GM12892 (cell line): ENCODE measurements around the gene TSHZ1.

Experiments
- DNase-seq: peaks from one replicate; pipeline ENCODE4 v3.0.0; 2011; ENCODE audit not compliant: insufficient read length
- FAIRE-seq: peaks from 2 replicates; lab custom pipeline; 2011; peaks lifted over from hg19 to GRCh38; lab: Jason Lieb, UNC
- POLR2A ChIP-seq: IDR thresholded peaks from 2 replicates; pipeline ENCODE4 v1.6.1; 2011; ENCODE audit warnings: low read depth, low read length, control low read depth
- POLR2AphosphoS5 ChIP-seq: IDR thresholded peaks from 2 replicates; pipeline ENCODE4 v1.6.1; 2011; ENCODE audit warnings: low read depth, low read length, control low read depth
- TAF1 ChIP-seq: IDR thresholded peaks from 2 replicates; pipeline ENCODE4 v1.6.1; 2011; ENCODE audit warnings: low read depth, mild to moderate bottlenecking, control low read depth, low read length, borderline replicate concordance

Gene TSHZ1

GRCh38 chr18:75291460-75291859 lies 80.9 kb downstream of the TSHZ1 start:
- no peak for FAIRE-seq
- TF ChIP-seq POLR2AphosphoS5 (no peak), TAF1 (no peak)
- DNase-seq = no peak

GRCh38 chr18:75293591-75293990 lies 83.0 kb downstream of the TSHZ1 start:
- no peak for DNase-seq
- FAIRE-seq = no peak
- TF ChIP-seq POLR2AphosphoS5 (no peak), TAF1 (no peak), POLR2A (no peak)

- no peak for DNase-seq
- TF ChIP-seq POLR2AphosphoS5 (no peak), TAF1 (no peak), POLR2A (no peak)
- no peak for FAIRE-seq
These were observed 87.1 kb downstream of the TSHZ1 start for GRCh38 chr18:75297731-75298130.

GRCh38 chr18:75304678-75305557 lies 94.3 kb downstream of the TSHZ1 start:
- no peak for FAIRE-seq
- no peak for DNase-seq
- TF ChIP-seq POLR2A = no peak
- no peak for TF ChIP-seq TAF1
- no peak for TF ChIP-seq POLR2AphosphoS5

GRCh38 chr18:75305984-75306383 lies 95.4 kb downstream of the TSHZ1 start:
- FAIRE-seq (no peak), DNase-seq (no peak)
- TF ChIP-seq POLR2A = no peak
- no peak for TF ChIP-seq POLR2AphosphoS5
- TF ChIP-seq TAF1 = no peak

- TF ChIP-seq TAF1 = no peak
- no peak for TF ChIP-seq POLR2AphosphoS5
- TF ChIP-seq POLR2A = no peak
- FAIRE-seq (no peak), DNase-seq (no peak)
These were observed 96.9 kb downstream of the TSHZ1 start for GRCh38 chr18:75307530-75307929.

- TF ChIP-seq TAF1 (no peak), POLR2A (no peak), POLR2AphosphoS5 (no peak)
- no peak for FAIRE-seq
- no peak for DNase-seq
These were observed 99.0 kb downstream of the TSHZ1 start for GRCh38 chr18:75309564-75309963.

GRCh38 chr18:75314117-75314516 lies 103.5 kb downstream of the TSHZ1 start:
- TF ChIP-seq TAF1 = no peak
- TF ChIP-seq POLR2A = no peak
- no peak for TF ChIP-seq POLR2AphosphoS5
- FAIRE-seq = peak; percentile 70
- DNase-seq = no peak

GRCh38 chr18:75314606-75315005 lies 104.0 kb downstream of the TSHZ1 start:
- no peak for TF ChIP-seq POLR2A
- no peak for TF ChIP-seq POLR2AphosphoS5
- TF ChIP-seq TAF1 = no peak
- DNase-seq = no peak
- FAIRE-seq = no peak

GRCh38 chr18:75316223-75316622 lies 105.6 kb downstream of the TSHZ1 start:
- TF ChIP-seq TAF1 = no peak
- no peak for TF ChIP-seq POLR2A
- no peak for TF ChIP-seq POLR2AphosphoS5
- no peak for DNase-seq
- FAIRE-seq = no peak

- FAIRE-seq (no peak), DNase-seq (no peak)
- TF ChIP-seq TAF1 = no peak
- no peak for TF ChIP-seq POLR2A
- no peak for TF ChIP-seq POLR2AphosphoS5
These were observed 106.2 kb downstream of the TSHZ1 start for GRCh38 chr18:75316826-75317225.

GRCh38 chr18:75317300-75317699 lies 106.7 kb downstream of the TSHZ1 start:
- no peak for FAIRE-seq
- TF ChIP-seq TAF1 (no peak), POLR2AphosphoS5 (no peak), POLR2A (no peak)
- no peak for DNase-seq
